Measurements from ENCODE around the gene FSD1L. TPM values are rescaled to one million over a fixed set of nuclear protein-coding genes. Genes with fewer than 3 reads are reported as not detected.

Gene FSD1L
- total and polyA plus RNA-seq, 10 donors: 0.70 to 5.8 (median 4.3) TPM

DNA sequence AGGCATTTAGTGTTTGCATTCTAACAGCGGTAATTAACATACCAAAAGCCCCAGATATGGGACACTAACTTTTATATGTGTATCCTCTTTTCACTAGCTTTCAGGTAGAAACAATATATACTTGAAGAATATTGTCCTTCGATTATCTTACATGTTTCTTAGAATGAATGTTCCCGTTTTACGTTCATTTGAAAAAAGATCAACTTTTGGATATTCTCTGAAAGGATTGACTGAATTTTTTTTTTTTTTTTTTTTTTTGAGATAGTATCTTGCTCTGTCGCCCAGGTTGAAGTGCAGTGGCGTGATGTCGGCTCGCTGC lies 32.2 kb upstream of the FSD1L start:
- Histone ChIP-seq H3K4me3 (no peak overlapping the region), H3K36me3 (no peaks in the 10 kb centered on the region), H3K27me3 (replicated peaks in 1 of 7) (no peaks in the 10 kb centered on the region), H3K27ac (no peak overlapping the region), H3K9me3 (peaks cover 0 to 14% (median 6%) of the 10 kb centered on the region in 8 donors), H3K4me1 (peaks cover 0 to 6% (median 5%) of the 10 kb centered on the region in 6 donors)
- intact Hi-C loops (cut with DNase I; ENCODE audit: low total_unique reads): loop anchor here (5.0 kb wide), 1 partner anchor 553 kb away; no protein-coding TSS in a partner anchor
- DNase-seq: no peak
- TF ChIP-seq, protein P1, sequence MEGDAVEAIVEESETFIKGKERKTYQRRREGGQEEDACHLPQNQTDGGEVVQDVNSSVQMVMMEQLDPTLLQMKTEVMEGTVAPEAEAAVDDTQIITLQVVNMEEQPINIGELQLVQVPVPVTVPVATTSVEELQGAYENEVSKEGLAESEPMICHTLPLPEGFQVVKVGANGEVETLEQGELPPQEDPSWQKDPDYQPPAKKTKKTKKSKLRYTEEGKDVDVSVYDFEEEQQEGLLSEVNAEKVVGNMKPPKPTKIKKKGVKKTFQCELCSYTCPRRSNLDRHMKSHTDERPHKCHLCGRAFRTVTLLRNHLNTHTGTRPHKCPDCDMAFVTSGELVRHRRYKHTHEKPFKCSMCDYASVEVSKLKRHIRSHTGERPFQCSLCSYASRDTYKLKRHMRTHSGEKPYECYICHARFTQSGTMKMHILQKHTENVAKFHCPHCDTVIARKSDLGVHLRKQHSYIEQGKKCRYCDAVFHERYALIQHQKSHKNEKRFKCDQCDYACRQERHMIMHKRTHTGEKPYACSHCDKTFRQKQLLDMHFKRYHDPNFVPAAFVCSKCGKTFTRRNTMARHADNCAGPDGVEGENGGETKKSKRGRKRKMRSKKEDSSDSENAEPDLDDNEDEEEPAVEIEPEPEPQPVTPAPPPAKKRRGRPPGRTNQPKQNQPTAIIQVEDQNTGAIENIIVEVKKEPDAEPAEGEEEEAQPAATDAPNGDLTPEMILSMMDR (IDR thresholded peaks at IDR 0.05 in 8 of 11, conservative IDR thresholded peaks at IDR 0.05 in 3 of 11): peak in 2 of 11 experiments; percentile 9 to 10
- no peak for TF ChIP-seq POLR2AphosphoS5 (IDR thresholded peaks at IDR 0.05)
- 83 to 87% (median 85%) methylated on average over 8 of the region's 8 CpGs for WGBS, 5 donors

DNA sequence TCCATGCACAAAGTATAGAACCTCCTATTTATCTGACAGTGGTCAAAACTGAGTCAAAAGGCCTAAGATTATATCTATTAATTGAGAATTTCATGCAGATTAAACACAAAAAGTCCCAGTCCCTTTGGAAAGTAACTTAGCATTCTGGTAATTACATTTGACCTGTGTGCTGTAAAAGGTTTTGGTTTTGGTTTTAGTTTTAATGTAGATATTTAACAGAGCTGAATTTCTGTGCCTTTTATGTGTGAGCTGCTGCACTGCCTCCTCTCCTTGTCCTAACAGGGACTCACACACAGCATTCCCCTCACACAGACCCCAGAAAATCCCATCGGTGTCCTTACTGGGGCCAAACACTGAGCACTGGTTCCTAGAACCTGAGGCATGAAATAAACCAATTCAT lies 31.0 kb upstream of the FSD1L start:
- peaks cover 0 to 6% (median 5%) of the 10 kb centered on the region in 6 donors for H3K4me1 ChIP-seq
- 81 to 96% (median 88%) methylated on average over 1 of the region's 1 CpG for WGBS, 5 donors
- H3K27me3 ChIP-seq (replicated peaks in 1 of 7): no peaks in the 10 kb centered on the region
- peaks cover 0 to 2% (median under 1%) of the 10 kb centered on the region in 8 donors for H3K9me3 ChIP-seq
- no peak for DNase-seq
- H3K4me3 ChIP-seq: no peak overlapping the region
- intact Hi-C loops (cut with DNase I; ENCODE audit: low total_unique reads): loop anchor here (5.0 kb wide), 1 partner anchor 555 kb away; no protein-coding TSS in a partner anchor
- no peak overlapping the region for H3K27ac ChIP-seq
- H3K36me3 ChIP-seq: no peaks in the 10 kb centered on the region
- TF ChIP-seq POLR2A (IDR thresholded peaks at IDR 0.05): no peak

DNA sequence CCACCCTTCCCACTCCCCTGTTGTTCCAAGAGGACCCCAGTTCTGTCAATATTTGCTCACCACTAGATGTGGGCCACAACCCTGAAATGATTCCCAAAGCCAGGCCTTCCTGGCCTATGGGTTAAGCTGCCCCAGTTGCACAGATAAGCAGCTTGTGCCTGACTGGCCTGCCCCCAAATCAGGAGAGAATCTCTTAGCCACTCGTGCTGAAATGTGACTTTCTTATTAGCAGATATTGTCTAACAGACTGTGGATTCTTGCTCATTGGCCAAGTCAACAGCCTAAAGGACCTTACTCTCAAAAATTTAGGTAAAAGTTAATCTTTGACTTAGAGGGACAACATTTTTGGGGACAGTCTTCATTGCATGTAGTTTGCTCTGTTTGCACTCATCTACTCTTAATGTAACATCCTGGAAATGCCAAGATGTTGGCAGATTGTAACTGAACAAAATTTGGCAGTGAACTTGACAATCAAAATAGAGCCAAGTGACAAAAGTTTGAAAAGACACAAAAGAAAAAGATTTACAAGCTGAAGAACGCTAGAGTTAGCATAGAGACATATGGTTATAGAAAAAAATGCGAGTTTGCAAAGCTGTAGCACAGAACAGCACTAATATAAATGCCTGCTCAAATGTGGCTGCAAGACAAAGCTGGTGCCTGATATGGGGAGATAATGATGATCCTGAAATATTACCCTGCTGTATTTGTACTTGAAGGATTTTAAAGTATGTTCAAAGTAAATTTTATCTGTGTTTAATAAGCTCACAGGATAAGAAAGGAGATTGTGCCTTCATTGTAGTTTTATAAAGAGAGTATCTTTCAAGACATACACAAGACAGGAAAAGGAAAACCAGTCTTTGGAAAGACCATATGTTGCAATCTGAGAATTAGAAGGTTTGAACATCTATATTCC lies 29.0 kb upstream of the FSD1L start:
- TF ChIP-seq POLR2A (IDR thresholded peaks at IDR 0.05) (no peak), POLR2AphosphoS5 (IDR thresholded peaks at IDR 0.05) (no peak)
- TF ChIP-seq, protein P1 (IDR thresholded peaks at IDR 0.05 in 8 of 11, conservative IDR thresholded peaks at IDR 0.05 in 3 of 11): no peak
- Histone ChIP-seq H3K36me3 (no peaks in the 10 kb centered on the region), H3K4me1 (peaks cover 0 to 6% (median 5%) of the 10 kb centered on the region in 6 donors), H3K4me3 (no peak overlapping the region), H3K9me3 (no peaks in the 10 kb centered on the region), H3K27me3 (replicated peaks in 1 of 7) (no peaks in the 10 kb centered on the region), H3K27ac (no peak overlapping the region)
- intact Hi-C loops (cut with DNase I; ENCODE audit: low total_unique reads): loop anchor here (5.0 kb wide), 1 partner anchor 557 kb away; no protein-coding TSS in a partner anchor
- DNase-seq: no peak
- WGBS, 5 donors: 59 to 80% (median 77%) methylated on average over 3 of the region's 3 CpGs

- peaks cover 0 to 6% (median 5%) of the 10 kb centered on the region in 6 donors for H3K4me1 ChIP-seq
- TF ChIP-seq POLR2A (IDR thresholded peaks at IDR 0.05) (no peak), POLR2AphosphoS5 (IDR thresholded peaks at IDR 0.05) (no peak)
- TF ChIP-seq, protein P1 (IDR thresholded peaks at IDR 0.05 in 8 of 11, conservative IDR thresholded peaks at IDR 0.05 in 3 of 11): no peak
- no peaks in the 10 kb centered on the region for H3K36me3 ChIP-seq
- no peaks in the 10 kb centered on the region for H3K9me3 ChIP-seq
- no peak overlapping the region for H3K4me3 ChIP-seq
- no peak overlapping the region for H3K27ac ChIP-seq
- intact Hi-C loops (cut with DNase I; ENCODE audit: low total_unique reads): loop anchor here (5.0 kb wide), 1 partner anchor 558 kb away; no protein-coding TSS in a partner anchor
- WGBS, 5 donors: 82 to 93% (median 88%) methylated on average over 10 of the region's 10 CpGs
- DNase-seq: no peak
- no peaks in the 10 kb centered on the region for H3K27me3 ChIP-seq (replicated peaks in 1 of 7)
Measured at GRCh38 chr9:105419816-105420597, 27.8 kb upstream of the FSD1L start.
